ENCODE measurements around the gene PKD1L1. TPM values are rescaled to one million over a fixed set of nuclear protein-coding genes. Genes with fewer than 3 reads are reported as not detected.

PKD1L1 gene
- polyA plus RNA-seq, 1 of the 3 experiments (the other 2 are of a cell fraction), result 0.10 TPM

DNA sequence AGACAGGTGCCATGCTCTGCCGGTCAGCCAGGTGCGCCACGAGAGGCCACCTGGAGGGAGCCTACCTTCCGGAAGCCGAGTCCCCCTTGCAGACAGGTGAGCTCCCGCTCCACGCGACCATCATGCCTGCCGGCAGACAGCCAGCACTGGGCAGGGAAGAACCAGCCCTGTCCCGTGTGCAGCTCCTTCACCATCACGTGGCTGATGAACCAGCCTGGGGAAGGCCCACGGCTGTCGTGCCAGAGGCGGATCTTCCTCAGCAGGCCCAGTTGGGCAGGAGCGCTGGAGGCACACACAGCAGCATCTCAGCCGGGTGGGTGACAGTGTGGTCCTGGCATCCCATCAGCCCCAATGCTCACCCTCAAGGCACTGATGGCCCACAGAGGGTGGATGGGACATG, 108.9 kb downstream of the PKD1L1 start (continued):
- TF ChIP-seq, protein P1, sequence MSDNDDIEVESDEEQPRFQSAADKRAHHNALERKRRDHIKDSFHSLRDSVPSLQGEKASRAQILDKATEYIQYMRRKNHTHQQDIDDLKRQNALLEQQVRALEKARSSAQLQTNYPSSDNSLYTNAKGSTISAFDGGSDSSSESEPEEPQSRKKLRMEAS (IDR thresholded peaks at IDR 0.05; ENCODE audit: low read depth), result no peak
- TF ChIP-seq, protein P2, sequence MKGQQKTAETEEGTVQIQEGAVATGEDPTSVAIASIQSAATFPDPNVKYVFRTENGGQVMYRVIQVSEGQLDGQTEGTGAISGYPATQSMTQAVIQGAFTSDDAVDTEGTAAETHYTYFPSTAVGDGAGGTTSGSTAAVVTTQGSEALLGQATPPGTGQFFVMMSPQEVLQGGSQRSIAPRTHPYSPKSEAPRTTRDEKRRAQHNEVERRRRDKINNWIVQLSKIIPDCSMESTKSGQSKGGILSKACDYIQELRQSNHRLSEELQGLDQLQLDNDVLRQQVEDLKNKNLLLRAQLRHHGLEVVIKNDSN (IDR thresholded peaks at IDR 0.05; ENCODE audit: borderline replicate concordance, low read depth), result no peak
- TF ChIP-seq SIN3A (IDR thresholded peaks at IDR 0.05; ENCODE audit: borderline replicate concordance, low read depth, low read length) (no peak), FOXJ3 (CRISPR knock-in tag; IDR thresholded peaks at IDR 0.05) (no peak), RFX5 (IDR thresholded peaks at IDR 0.05; ENCODE audit: low read length) (no peak), MEF2A (IDR thresholded peaks at IDR 0.05; ENCODE audit: borderline replicate concordance, low read depth) (no peak), MXI1 (IDR thresholded peaks at IDR 0.05; ENCODE audit: low read depth, low read length) (no peak), SMC3 (IDR thresholded peaks at IDR 0.05; ENCODE audit: low read depth, low read length) (no peak), NRF1 (IDR thresholded peaks at IDR 0.05; ENCODE audit: low read depth, low read length) (no peak), TAF1 (IDR thresholded peaks at IDR 0.05; ENCODE audit: borderline replicate concordance, low read depth, low read length) (no peak), RXRA (IDR thresholded peaks at IDR 0.05; ENCODE audit: borderline replicate concordance, low read depth) (no peak), FOSL2 (IDR thresholded peaks at IDR 0.05; ENCODE audit: borderline replicate concordance, low read depth) (no peak), FOXM1 (IDR thresholded peaks at IDR 0.05; ENCODE audit: low read depth) (no peak)
- TF ChIP-seq, protein P3, sequence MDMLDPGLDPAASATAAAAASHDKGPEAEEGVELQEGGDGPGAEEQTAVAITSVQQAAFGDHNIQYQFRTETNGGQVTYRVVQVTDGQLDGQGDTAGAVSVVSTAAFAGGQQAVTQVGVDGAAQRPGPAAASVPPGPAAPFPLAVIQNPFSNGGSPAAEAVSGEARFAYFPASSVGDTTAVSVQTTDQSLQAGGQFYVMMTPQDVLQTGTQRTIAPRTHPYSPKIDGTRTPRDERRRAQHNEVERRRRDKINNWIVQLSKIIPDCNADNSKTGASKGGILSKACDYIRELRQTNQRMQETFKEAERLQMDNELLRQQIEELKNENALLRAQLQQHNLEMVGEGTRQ (IDR thresholded peaks at IDR 0.05; ENCODE audit: borderline replicate concordance, low read depth, low read length), result no peak
- TF ChIP-seq, protein P4, sequence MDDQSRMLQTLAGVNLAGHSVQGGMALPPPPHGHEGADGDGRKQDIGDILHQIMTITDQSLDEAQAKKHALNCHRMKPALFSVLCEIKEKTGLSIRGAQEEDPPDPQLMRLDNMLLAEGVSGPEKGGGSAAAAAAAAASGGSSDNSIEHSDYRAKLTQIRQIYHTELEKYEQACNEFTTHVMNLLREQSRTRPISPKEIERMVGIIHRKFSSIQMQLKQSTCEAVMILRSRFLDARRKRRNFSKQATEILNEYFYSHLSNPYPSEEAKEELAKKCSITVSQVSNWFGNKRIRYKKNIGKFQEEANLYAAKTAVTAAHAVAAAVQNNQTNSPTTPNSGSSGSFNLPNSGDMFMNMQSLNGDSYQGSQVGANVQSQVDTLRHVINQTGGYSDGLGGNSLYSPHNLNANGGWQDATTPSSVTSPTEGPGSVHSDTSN (IDR thresholded peaks at IDR 0.05), result no peak

DNA sequence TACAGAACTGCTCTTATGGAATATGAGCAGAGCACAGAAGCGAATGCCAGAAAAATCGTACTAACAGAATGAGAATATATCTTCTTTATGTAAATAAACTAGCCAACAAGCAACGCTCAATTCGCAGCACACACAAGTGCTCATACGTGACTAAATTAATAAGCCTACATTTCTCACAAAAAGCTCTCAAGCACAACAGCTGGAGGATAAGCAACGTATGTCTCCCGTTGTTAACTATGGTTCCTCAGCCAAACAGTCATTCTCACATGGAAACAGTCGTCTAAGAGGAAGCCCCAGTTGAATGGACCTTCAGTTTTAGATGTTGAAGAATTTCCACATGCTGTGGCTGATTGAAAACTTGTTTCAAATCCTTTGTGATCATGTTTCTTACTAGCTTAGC, 110.4 kb downstream of the PKD1L1 start:
- POLR2A ChIA-PET, result no interaction called here
- Histone ChIP-seq H3K9me2 (no peaks in the 10 kb centered on the region), H3K9me3 (no peaks in the 10 kb centered on the region), H3K27me3 (ENCODE audit: insufficient read depth) (peaks cover 5% of the 10 kb centered on the region; the same call in 1 of the 2 replicates), H2AFZ (ENCODE audit: low read depth) (no peak overlapping the region), H3K79me2 (ENCODE audit: insufficient read depth) (no peaks in the 10 kb centered on the region), H3F3A (replicated peaks; ENCODE audit: insufficient read depth) (no peaks in the 10 kb centered on the region), H3K9ac (no peak overlapping the region), H3K4me1 (ENCODE audit: control insufficient read depth in 1 of 2, insufficient read depth in 2 of 2, low read depth in 1 of 2, low read length in 1 of 2) (no peaks in the 10 kb centered on the region; a peak in 1 of 4 replicates), H3K4me2 (no peak overlapping the region), H4K20me1 (ENCODE audit: insufficient read depth) (no peaks in the 10 kb centered on the region), H3K27ac (ENCODE audit: low read depth in 2 of 2, low read length in 1 of 2) (no peak overlapping the region), H3K4me3 (ENCODE audit: low read depth in 2 of 2, low read length in 1 of 2) (no peak overlapping the region), H3K36me3 (replicated peaks in 1 of 2; ENCODE audit: control insufficient read depth in 1 of 2, insufficient read depth in 2 of 2, low read length in 1 of 2) (no peaks in the 10 kb centered on the region)
- TF ChIP-seq EP300 (IDR thresholded peaks at IDR 0.05; ENCODE audit: borderline replicate concordance in 1 of 2, low read depth in 1 of 2, low read length in 1 of 2) (no peak), YY1 (IDR thresholded peaks at IDR 0.05; ENCODE audit: low read depth) (no peak), SMC3 (IDR thresholded peaks at IDR 0.05; ENCODE audit: low read depth, low read length) (no peak), ELF1 (IDR thresholded peaks at IDR 0.05) (no peak), TEAD4 (IDR thresholded peaks at IDR 0.05; ENCODE audit: borderline replicate concordance, insufficient read depth) (no peak), JUND (IDR thresholded peaks at IDR 0.05) (no peak)
- TF ChIP-seq, protein P1 (IDR thresholded peaks at IDR 0.05; ENCODE audit: low read depth), result no peak
- 84% methylated on average over 8 of the region's 8 CpGs for WGBS (ENCODE audit: low lambda C conversion rate)
- CTCF ChIA-PET, result interaction anchor here (0.8 to 2.3 kb wide), 3 partner anchors 18 to 584 kb away, joined by 3 to 14 read pairs (median 10); no protein-coding TSS in a partner anchor
- no peak for DNase-seq

All from SK-N-SH (cell line).